HepG2 (cell line): ENCODE measurements around the gene VAMP4. TPM values are rescaled to one million over a fixed set of nuclear protein-coding genes. Genes with fewer than 3 reads are reported as not detected.

Experiments used
- CCAR2 ChIP-seq: fragments of 200-400 bp; formaldehyde crosslinking; optimal IDR thresholded peaks from 2 replicates; pipeline ENCODE3; 2018; ENCODE audit warnings: low read depth, mild to moderate bottlenecking, low read length, moderate library complexity
- DMTF1 ChIP-seq: sonication (generic); formaldehyde crosslinking; IDR thresholded peaks from 2 replicates; pipeline ENCODE4 v1.4.0; 2020; ENCODE audit warnings: mild to moderate bottlenecking, missing genetic modification reagents
- ETV5 ChIP-seq: IDR thresholded peaks from 2 replicates; pipeline ENCODE4 v1.6.1; 2018; ENCODE audit warnings: missing biosample characterization, missing genetic modification reagents, inconsistent platforms, borderline replicate concordance
- FIP1L1 ChIP-seq: fragments of 200-400 bp; formaldehyde crosslinking; IDR thresholded peaks from 2 replicates; pipeline ENCODE4 v1.6.1; 2018; ENCODE audit warnings: low read depth, mild to moderate bottlenecking, low read length, moderate library complexity, borderline replicate concordance; ENCODE audit not compliant: insufficient read depth
- MTF1 ChIP-seq: sonication (generic); formaldehyde crosslinking; IDR thresholded peaks from 2 replicates; pipeline ENCODE4 v1.5.0; 2020; ENCODE audit warnings: missing genetic modification reagents
- MYC ChIP-seq: sonication (generic); formaldehyde crosslinking; IDR thresholded peaks from 2 replicates; pipeline ENCODE4 v1.9.0; 2021; ENCODE audit warnings: missing genetic modification reagents, borderline replicate concordance
- NFE2 ChIP-seq: sonication (generic); formaldehyde crosslinking; IDR thresholded peaks from 2 replicates; pipeline ENCODE4 v1.4.0; 2020; ENCODE audit warnings: missing genetic modification reagents
- NFE2L1 ChIP-seq: sonication (generic); formaldehyde crosslinking; IDR thresholded peaks from 2 replicates; pipeline ENCODE4 v1.4.0; 2020; ENCODE audit warnings: missing genetic modification reagents, mild to moderate bottlenecking, borderline replicate concordance
- NR2F1 ChIP-seq, 2 experiments: fragments of 450-650 bp in 1 of 2; formaldehyde crosslinking in 1 of 2; IDR thresholded peaks; 2 replicates each; pipeline versions ENCODE4 v1.5.0 to v1.6.1; 2016 to 2020; ENCODE audit warnings: mild to moderate bottlenecking in 1 of 2, missing compliant biosample characterization in 1 of 2, missing genetic modification reagents in 1 of 2, moderate library complexity in 1 of 2
- PHB2 ChIP-seq: fragments of 450-650 bp; IDR thresholded peaks from 2 replicates; pipeline ENCODE4 v1.6.1; 2018; ENCODE audit not compliant: partially characterized antibody
- TBX3 ChIP-seq: fragments of 450-650 bp; IDR thresholded peaks from 2 replicates; pipeline ENCODE4 v1.6.1; 2017; ENCODE audit warnings: antibody characterized with exemption, mild to moderate bottlenecking, inconsistent platforms, borderline replicate concordance
- TFDP1 ChIP-seq: IDR thresholded peaks from 2 replicates; pipeline ENCODE4 v1.6.1; 2016; ENCODE audit warnings: missing compliant biosample characterization, missing genetic modification reagents, borderline replicate concordance
- ZFP36L2 ChIP-seq: sonication (generic); formaldehyde crosslinking; IDR thresholded peaks from 2 replicates; pipeline ENCODE4 v1.4.0; 2020; ENCODE audit warnings: missing genetic modification reagents
- ZNF20 ChIP-seq: sonication (generic); formaldehyde crosslinking; IDR thresholded peaks from 2 replicates; pipeline ENCODE4 v1.4.0; 2020; ENCODE audit warnings: mild to moderate bottlenecking, moderate library complexity, missing genetic modification reagents
- ZNF225 ChIP-seq: sonication (generic); formaldehyde crosslinking; IDR thresholded peaks from 2 replicates; pipeline ENCODE4 v1.4.0; 2020; ENCODE audit warnings: mild to moderate bottlenecking, missing genetic modification reagents
- ZNF326 ChIP-seq: sonication (generic); formaldehyde crosslinking; IDR thresholded peaks from 2 replicates; pipeline ENCODE4 v1.4.0; 2020; ENCODE audit warnings: missing genetic modification reagents, borderline replicate concordance
- ZNF549 ChIP-seq: sonication (generic); formaldehyde crosslinking; IDR thresholded peaks from 2 replicates; pipeline ENCODE4 v1.5.0; 2020; ENCODE audit warnings: missing genetic modification reagents
- ZNF550 ChIP-seq: sonication (generic); formaldehyde crosslinking; IDR thresholded peaks from 2 replicates; pipeline ENCODE4 v1.4.0; 2020; ENCODE audit warnings: mild to moderate bottlenecking, missing genetic modification reagents, borderline replicate concordance
- ZNF629 ChIP-seq: sonication (generic); formaldehyde crosslinking; conservative IDR thresholded peaks from 2 replicates; pipeline ENCODE4 v1.5.0; 2020; ENCODE audit warnings: missing genetic modification reagents
- ZNF883 ChIP-seq: sonication (generic); formaldehyde crosslinking; IDR thresholded peaks from 2 replicates; pipeline ENCODE4 v1.5.1; 2020; ENCODE audit warnings: mild to moderate bottlenecking, missing genetic modification reagents; ENCODE audit errors: not compliant biosample characterization
- ZSCAN21 ChIP-seq: sonication (generic); formaldehyde crosslinking; IDR thresholded peaks from 2 replicates; pipeline ENCODE4 v1.8.0; 2022; ENCODE audit warnings: mild to moderate bottlenecking, missing genetic modification reagents, moderate library complexity, borderline replicate concordance
- ZUFSP ChIP-seq: sonication (generic); formaldehyde crosslinking; IDR thresholded peaks from 2 replicates; pipeline ENCODE4 v1.9.0; 2021; ENCODE audit warnings: missing genetic modification reagents, mild to moderate bottlenecking, borderline replicate concordance
- polyA plus RNA-seq, 8 experiments: library from polyadenylated mRNA; depleted of rRNA in 3 of 8; stranded (reverse) in 7 of 8; unstranded in 1 of 8; fragments of >200 nt; fragmentation: Illumina TruSeq in 4 of 8; extraction: Trizol in 4 of 8; gene quantifications; 2 replicates each; pipeline versions ENCODE4 v1.2.1 to v1.2.3, GENCODE V29; 2011 to 2016; ENCODE audit warnings: low read depth in 4 of 8, missing spikeins in 1 of 8, mixed read lengths in 1 of 8; ENCODE audit not compliant: insufficient read depth in 1 of 8
- total RNA-seq, 5 experiments: library from RNA; depleted of rRNA; stranded (reverse); fragments of >200 nt; fragmentation: Illumina TruSeq; extraction: Trizol; gene quantifications; 2 replicates each; pipeline ENCODE4 v1.2.3, GENCODE V29; 2016; ENCODE audit warnings: low read depth in 1 of 5

The VAMP4 gene
- total and polyA plus RNA-seq, 2 of the 13 experiments (the other 11 are each of a cell fraction or from before 2014, with no cell fraction given): 1.4 to 2.0 TPM

- no peak for TF ChIP-seq DMTF1
- no peak for TF ChIP-seq ZFP36L2 (CRISPR knock-in tag)
- no peak for TF ChIP-seq ZNF549
- no peak for TF ChIP-seq NFE2L1 (CRISPR knock-in tag)
- TF ChIP-seq PHB2: no peak
- peak; percentile 70; the same call in 1 of the 2 replicates for TF ChIP-seq ZSCAN21 (CRISPR knock-in tag)
- no peak for TF ChIP-seq ZNF20 (CRISPR knock-in tag)
- no peak for TF ChIP-seq NFE2 (CRISPR knock-in tag)
- peak; percentile 36 for TF ChIP-seq ZNF883
- no peak for TF ChIP-seq ZNF629 (CRISPR knock-in tag)
- TF ChIP-seq ETV5 (CRISPR knock-in tag): peak; percentile 66
- TF ChIP-seq NR2F1 (CRISPR knock-in tag; IDR thresholded peaks at IDR 0.05): 0 out of 4 replicates have a peak, but pooled peaks of 1 of the 2 experiments have one; percentile 7
- TF ChIP-seq TBX3: peak; percentile 43; the same call in 1 of the 2 replicates
- no peak for TF ChIP-seq FIP1L1
- no peak for TF ChIP-seq CCAR2
- no peak for TF ChIP-seq MTF1
- peak; percentile 56; the same call in 1 of the 2 replicates for TF ChIP-seq MYC (CRISPR knock-in tag)
- TF ChIP-seq ZUFSP: no peak
- peak; percentile 78; the same call in 1 of the 2 replicates for TF ChIP-seq TFDP1
- TF ChIP-seq ZNF550 (CRISPR knock-in tag): no peak; the same call in 1 of the 2 replicates
- TF ChIP-seq ZNF225 (CRISPR knock-in tag): no peak
- TF ChIP-seq ZNF326: no peak
Measured at GRCh38 chr1:171781176-171781875, 39.5 kb upstream of the VAMP4 start, which contains the start of gene METTL13 (continued).
